HUDEP-2 (cell line): Measurements from ENCODE around the gene DEFB108B.
"Not testable (repeated sequence)": the region's sequence is repeated elsewhere in the genome, so short reads cannot be mapped to it uniquely, and the experiment has no call there.

Source experiments
- DNase-seq, 76 experiments: peaks; one replicate each; lab custom pipeline; 2025; ENCODE audit not compliant: unreplicated experiment in 76 of 76; lab: John Stamatoyannopoulos, UW

The DEFB108B gene

GRCh38 chr11:71813481-71814355 lies 19.3 kb upstream of the DEFB108B start:
- DNase-seq: peak in 61 of 76 experiments; percentile 2 to 68 (median 33)

- DNase-seq: not testable (repeated sequence)
Measured at GRCh38 chr11:71821539-71821938, 11.5 kb upstream of the DEFB108B start.

GRCh38 chr11:71829247-71829646 lies 3.8 kb upstream of the DEFB108B start:
- not testable (repeated sequence) for DNase-seq

- not testable (repeated sequence) for DNase-seq
Measured at GRCh38 chr11:71829686-71830085, 3.3 kb upstream of the DEFB108B start.

GRCh38 chr11:71842720-71843119 lies 9.7 kb downstream of the DEFB108B start:
- not testable (repeated sequence) for DNase-seq

- DNase-seq: not testable (repeated sequence)
Measured at GRCh38 chr11:71843355-71843754, 10.4 kb downstream of the DEFB108B start.

DNA sequence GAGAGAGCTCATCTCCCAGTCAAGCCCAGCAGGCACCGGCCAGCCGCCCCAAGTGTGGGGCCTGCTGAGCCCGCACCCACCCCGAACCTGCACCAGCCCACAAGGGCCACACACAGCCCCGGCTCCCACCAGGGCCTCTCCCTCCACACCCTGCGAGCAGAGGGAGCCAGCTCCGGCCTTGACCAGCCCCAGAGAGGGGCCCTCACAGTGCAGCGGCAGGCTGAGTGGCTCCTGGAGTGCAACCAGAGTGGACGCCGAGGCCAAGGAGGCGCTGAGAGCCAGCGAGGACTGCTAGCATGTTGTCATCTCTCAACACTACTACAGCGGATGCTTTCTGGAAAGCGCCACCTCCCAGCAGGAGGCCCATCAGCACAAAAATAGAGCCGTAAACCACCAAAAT lies 10.9 kb downstream of the DEFB108B start:
- DNase-seq: no peak

GRCh38 chr11:71853895-71854294 lies 20.9 kb downstream of the DEFB108B start:
- not testable (repeated sequence) for DNase-seq

DNA sequence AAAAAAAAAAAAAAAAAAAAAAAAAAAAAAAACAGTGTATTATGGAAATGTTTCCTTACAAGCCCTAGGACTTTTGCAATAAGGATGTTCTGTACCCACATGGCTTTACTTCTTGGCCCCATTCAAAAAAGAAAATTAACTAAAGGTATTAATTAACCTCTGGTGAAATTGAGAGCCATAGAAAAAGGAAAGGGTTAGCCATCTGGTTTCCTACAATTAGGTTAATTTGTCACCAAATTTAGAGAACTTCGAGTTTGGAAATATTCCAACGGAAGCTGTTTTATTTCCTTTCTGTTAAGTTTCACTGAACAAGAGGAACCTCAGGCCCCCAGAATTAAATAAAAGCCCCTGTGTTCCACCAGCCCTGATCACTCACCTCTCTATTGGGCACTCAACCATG lies 22.9 kb downstream of the DEFB108B start:
- not testable (repeated sequence) for DNase-seq

DNA sequence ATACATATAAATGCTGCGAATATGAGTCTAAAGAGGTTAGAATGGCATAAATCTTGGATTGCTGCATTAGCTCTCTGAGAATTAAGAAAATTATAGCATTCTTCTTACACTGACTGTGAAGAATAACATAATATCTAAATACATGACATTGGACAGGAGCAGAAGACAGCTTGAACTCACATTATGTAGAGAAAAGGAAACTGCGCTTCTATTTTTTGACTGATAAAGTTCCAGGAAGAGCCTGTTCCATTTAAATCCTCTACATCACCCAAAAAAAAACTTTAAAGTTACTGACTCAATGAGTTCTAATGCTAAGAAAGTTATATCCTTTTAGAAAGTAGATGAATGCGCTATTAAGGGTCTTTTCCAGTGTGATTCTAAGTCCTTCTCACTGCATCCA lies 27.8 kb downstream of the DEFB108B start:
- DNase-seq: not testable (repeated sequence)

- DNase-seq: peak in 43 of 76 experiments; percentile 2 to 66 (median 27)
Measured at GRCh38 chr11:71863978-71864627, 31.1 kb downstream of the DEFB108B start.

DNA sequence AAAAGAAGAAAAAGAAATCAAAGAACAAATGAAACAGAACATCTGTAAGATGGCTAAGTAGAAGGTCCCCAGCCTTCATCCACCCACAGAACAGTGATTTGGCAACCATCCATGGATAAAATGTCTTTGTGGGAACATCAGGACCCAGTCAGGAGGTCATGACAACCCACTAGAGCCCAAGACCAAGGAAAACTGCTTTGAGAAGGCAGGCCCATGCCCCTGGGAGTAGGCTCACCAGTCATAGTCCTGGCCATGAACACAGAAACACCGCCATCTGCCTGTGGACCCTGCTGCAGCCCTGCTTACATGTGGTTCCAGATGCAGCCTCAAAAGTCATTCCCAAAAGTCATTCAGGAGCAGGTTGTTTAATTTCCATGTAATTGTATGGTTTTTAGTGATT lies 34.2 kb downstream of the DEFB108B start:
- not testable (repeated sequence) for DNase-seq

DNA sequence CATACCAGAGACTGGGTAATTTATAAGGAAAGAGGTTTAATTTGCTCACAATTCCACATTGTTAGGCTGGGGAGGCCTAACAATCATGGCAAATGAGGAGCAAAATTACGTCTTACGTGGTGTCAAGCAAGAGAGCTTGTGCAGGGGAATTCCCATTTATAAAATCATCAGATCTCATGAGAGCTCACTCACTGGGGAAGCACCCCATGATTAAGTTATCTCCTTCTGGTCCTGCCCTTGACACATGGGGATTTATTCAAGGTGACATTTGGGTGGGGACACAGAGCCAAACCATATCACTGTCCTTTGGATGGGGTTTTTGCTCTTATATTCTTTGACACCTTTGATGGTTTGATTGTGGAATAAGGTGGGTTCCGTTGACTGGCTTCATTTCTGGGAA lies 36.9 kb downstream of the DEFB108B start:
- DNase-seq: not testable (repeated sequence)

GRCh38 chr11:71870661-71871060 lies 37.7 kb downstream of the DEFB108B start:
- DNase-seq: not testable (repeated sequence)

DNA sequence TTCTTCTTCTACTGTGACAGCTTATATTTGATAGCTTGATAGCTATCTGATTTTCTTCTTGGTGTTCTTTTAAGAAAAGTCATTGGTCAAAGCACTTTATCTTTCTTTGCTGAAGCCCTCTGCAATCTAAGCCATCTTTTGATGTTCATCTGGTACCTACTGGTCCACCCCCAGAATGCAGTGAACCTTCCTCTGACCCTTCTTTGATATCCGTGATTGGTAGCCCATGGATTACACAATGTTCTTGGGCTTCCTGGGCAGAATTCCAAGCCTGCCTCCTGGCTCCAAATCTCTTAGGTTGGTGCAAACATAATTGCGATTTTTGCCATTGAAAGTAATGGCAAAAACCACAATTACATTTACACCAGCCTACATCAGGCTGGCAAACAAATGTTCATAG lies 43.3 kb downstream of the DEFB108B start:
- not testable (repeated sequence) for DNase-seq

GRCh38 chr11:71878059-71878458 lies 45.1 kb downstream of the DEFB108B start, which contains the start of gene DEFB131B:
Gene DEFB131B (plus strand): TSS chr11:71878453. CDS start chr11:71878453, 0 bp downstream.
- DNase-seq: not testable (repeated sequence)

DNA sequence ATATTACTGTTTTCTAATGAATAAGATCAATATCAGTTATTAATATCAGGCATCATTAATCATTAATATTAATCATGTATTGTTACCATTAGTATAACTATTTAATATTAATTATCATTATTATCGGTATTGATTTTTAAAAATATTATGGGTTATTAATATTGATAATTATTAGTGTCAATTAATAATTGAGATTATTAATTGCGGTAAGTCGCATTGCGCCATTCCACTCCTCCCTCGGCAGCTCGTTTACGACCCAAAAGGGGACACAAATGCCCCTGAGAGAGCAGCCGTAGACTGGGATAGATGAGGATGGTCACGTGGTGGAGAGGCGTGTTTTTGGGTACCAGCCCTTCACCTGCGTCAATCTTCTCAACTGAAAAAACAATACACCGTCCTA lies 52.8 kb downstream of the DEFB108B start:
- DNase-seq: not testable (repeated sequence)
